GM12873 (cell line): Measurements from ENCODE around the gene TMEM255B.

Experiments
- CTCF ChIP-seq: IDR thresholded peaks from 2 replicates; pipeline ENCODE4 v1.5.1; 2012; ENCODE audit warnings: low read depth, mild to moderate bottlenecking, moderate library complexity, low read length, control low read depth; ENCODE audit not compliant: insufficient read depth; ENCODE audit errors: missing control alignments

TMEM255B gene

GRCh38 chr13:113749507-113749906 is 9.5 kb upstream of the TMEM255B start:
- TF ChIP-seq CTCF, result no peak

GRCh38 chr13:113749967-113750366 is 9.1 kb upstream of the TMEM255B start:
- TF ChIP-seq CTCF, result no peak

- TF ChIP-seq CTCF, result no peak
Measured at GRCh38 chr13:113750554-113751399, 8.2 kb upstream of the TMEM255B start.

GRCh38 chr13:113751491-113751890 is 7.5 kb upstream of the TMEM255B start:
- no peak for TF ChIP-seq CTCF

- no peak for TF ChIP-seq CTCF
Measured at GRCh38 chr13:113753171-113753570, 5.9 kb upstream of the TMEM255B start.

- no peak for TF ChIP-seq CTCF
Measured at GRCh38 chr13:113754242-113754641, 4.8 kb upstream of the TMEM255B start.

- TF ChIP-seq CTCF, result no peak
Measured at GRCh38 chr13:113754691-113755090, 4.3 kb upstream of the TMEM255B start.
